Stimulated activated CD4-positive, alpha-beta T cell treated with anti-CD3 and anti-CD28 coated beads, TNF-alpha, amount 100 ng/mL, for 48 hours (primary cell): ENCODE measurements around the gene DHX38.
A peak's percentile ranks its signal among the peaks of the same experiment; 100 is the strongest.

Source experiments
- DNase-seq, 3 donors: peaks; one replicate each; pipeline ENCODE4 v3.0.0-alpha.2; 2020; ENCODE audit warnings: low read depth in 3 of 3

DHX38 gene

GRCh38 chr16:72083778-72084404, 9.8 kb upstream of the DHX38 start:
- DNase-seq = no peak

GRCh38 chr16:72084445-72084844, 9.2 kb upstream of the DHX38 start:
- no peak for DNase-seq

- no peak for DNase-seq
Measured at GRCh38 chr16:72085002-72085401, 8.6 kb upstream of the DHX38 start.

GRCh38 chr16:72091217-72091616, 2.4 kb upstream of the DHX38 start:
- no peak for DNase-seq

- DNase-seq = no peak
Measured at GRCh38 chr16:72092832-72093447, 707 bp upstream of the DHX38 start.

- peak; percentile 7 to 30 (median 11) for DNase-seq
Measured at GRCh38 chr16:72094266-72094610, 591 bp downstream of the DHX38 start.

- no peak for DNase-seq
Measured at GRCh38 chr16:72098936-72099335, 5.3 kb downstream of the DHX38 start.

- peak; percentile 8 to 23 (median 22) for DNase-seq
Measured at GRCh38 chr16:72099377-72099818, 5.8 kb downstream of the DHX38 start.

GRCh38 chr16:72101195-72101594, 7.5 kb downstream of the DHX38 start:
- no peak for DNase-seq

- DNase-seq = no peak
Measured at GRCh38 chr16:72104905-72105304, 11.3 kb downstream of the DHX38 start.

GRCh38 chr16:72105978-72106377, 12.3 kb downstream of the DHX38 start:
- no peak for DNase-seq

- DNase-seq = no peak
Measured at GRCh38 chr16:72107371-72107770, 13.7 kb downstream of the DHX38 start.

GRCh38 chr16:72108353-72109102, 14.9 kb downstream of the DHX38 start:
- no peak for DNase-seq

GRCh38 chr16:72109300-72109699, 15.7 kb downstream of the DHX38 start:
- no peak for DNase-seq

GRCh38 chr16:72109966-72110530, 16.4 kb downstream of the DHX38 start:
- no peak for DNase-seq

- DNase-seq = no peak
Measured at GRCh38 chr16:72110662-72111615, 17.3 kb downstream of the DHX38 start.

- DNase-seq = no peak
Measured at GRCh38 chr16:72111657-72112451, 18.2 kb downstream of the DHX38 start.

GRCh38 chr16:72112452-72112792, 18.8 kb downstream of the DHX38 start:
- no peak for DNase-seq

GRCh38 chr16:72112906-72113615, 19.4 kb downstream of the DHX38 start:
- DNase-seq = no peak

GRCh38 chr16:72113616-72113945, 19.9 kb downstream of the DHX38 start:
- no peak for DNase-seq
